ENCODE data around the gene BAG3. TPM values are rescaled to one million over a fixed set of nuclear protein-coding genes. Genes with fewer than 3 reads are reported as not detected.
A peak's percentile ranks its signal among the peaks of the same experiment; 100 is the strongest.

Gene BAG3
- total and polyA plus RNA-seq, 9 of the 15 experiments (the other 6 are each of a cell fraction or from before 2014, with no cell fraction given) = 2.6 to 27.4 (median 7.2) TPM

DNA sequence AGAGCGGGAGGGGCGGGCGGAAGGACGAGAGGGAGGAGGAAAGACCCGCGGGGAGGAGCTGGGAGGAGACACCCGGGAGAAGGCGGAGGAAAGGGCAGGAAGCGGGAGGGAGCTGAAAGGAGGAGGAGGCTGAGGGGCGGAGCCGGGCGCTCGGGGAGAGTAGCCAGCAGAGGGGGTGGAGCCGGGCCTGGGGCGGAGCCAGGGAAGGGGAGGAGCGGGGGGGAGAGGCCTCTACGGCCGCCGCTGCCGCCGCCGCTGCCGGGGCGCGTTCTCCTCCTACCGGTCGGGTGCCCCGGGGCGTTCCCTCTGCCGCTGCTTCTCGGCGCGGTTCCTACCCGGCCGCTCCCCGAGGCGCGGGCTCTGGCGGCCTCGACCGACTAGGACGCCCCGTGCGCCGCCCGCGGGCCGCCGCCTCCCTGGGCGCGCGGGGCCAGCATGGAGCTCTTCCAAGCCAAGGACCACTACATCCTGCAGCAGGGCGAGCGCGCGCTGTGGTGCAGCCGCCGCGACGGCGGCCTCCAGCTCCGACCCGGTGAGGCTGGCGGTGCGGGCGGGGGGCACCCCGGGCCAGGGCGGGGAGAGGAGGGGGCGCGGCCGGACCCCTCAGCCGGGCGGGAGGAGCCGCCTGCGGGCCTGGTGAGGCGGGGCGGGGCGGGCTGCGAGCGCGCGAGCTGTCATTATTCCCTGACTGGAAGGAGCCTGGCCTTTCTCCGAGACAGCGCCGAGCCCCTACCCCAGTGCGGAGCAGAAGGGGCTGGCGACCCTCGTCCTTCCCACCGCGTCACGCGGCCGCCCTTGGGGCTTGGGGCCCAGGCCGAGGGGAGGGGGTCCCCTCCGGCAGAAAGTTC lies 74.9 kb downstream of the BAG3 start, which contains the start of gene INPP5F (continued):
- TF ChIP-seq, protein P1, sequence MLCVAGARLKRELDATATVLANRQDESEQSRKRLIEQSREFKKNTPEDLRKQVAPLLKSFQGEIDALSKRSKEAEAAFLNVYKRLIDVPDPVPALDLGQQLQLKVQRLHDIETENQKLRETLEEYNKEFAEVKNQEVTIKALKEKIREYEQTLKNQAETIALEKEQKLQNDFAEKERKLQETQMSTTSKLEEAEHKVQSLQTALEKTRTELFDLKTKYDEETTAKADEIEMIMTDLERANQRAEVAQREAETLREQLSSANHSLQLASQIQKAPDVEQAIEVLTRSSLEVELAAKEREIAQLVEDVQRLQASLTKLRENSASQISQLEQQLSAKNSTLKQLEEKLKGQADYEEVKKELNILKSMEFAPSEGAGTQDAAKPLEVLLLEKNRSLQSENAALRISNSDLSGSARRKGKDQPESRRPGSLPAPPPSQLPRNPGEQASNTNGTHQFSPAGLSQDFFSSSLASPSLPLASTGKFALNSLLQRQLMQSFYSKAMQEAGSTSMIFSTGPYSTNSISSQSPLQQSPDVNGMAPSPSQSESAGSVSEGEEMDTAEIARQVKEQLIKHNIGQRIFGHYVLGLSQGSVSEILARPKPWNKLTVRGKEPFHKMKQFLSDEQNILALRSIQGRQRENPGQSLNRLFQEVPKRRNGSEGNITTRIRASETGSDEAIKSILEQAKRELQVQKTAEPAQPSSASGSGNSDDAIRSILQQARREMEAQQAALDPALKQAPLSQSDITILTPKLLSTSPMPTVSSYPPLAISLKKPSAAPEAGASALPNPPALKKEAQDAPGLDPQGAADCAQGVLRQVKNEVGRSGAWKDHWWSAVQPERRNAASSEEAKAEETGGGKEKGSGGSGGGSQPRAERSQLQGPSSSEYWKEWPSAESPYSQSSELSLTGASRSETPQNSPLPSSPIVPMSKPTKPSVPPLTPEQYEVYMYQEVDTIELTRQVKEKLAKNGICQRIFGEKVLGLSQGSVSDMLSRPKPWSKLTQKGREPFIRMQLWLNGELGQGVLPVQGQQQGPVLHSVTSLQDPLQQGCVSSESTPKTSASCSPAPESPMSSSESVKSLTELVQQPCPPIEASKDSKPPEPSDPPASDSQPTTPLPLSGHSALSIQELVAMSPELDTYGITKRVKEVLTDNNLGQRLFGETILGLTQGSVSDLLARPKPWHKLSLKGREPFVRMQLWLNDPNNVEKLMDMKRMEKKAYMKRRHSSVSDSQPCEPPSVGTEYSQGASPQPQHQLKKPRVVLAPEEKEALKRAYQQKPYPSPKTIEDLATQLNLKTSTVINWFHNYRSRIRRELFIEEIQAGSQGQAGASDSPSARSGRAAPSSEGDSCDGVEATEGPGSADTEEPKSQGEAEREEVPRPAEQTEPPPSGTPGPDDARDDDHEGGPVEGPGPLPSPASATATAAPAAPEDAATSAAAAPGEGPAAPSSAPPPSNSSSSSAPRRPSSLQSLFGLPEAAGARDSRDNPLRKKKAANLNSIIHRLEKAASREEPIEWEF (CRISPR knock-in tag; IDR thresholded peaks at IDR 0.05) = no peak
- TF ChIP-seq HNRNPH1 (optimal IDR thresholded peaks at IDR 0.05; ENCODE audit: low read depth, low read length) (no peak), NFE2 (IDR thresholded peaks at IDR 0.05; ENCODE audit: low read depth) (no peak), ELF4 (CRISPR knock-in tag; IDR thresholded peaks at IDR 0.05) (no peak), ZFP30 (CRISPR knock-in tag; IDR thresholded peaks at IDR 0.05; ENCODE audit: borderline replicate concordance) (no peak), CCNT2 (IDR thresholded peaks at IDR 0.05; ENCODE audit: borderline replicate concordance, extremely low read depth, insufficient read length, low read depth, low read length) (peak; percentile 84), ZNF408 (CRISPR knock-in tag; IDR thresholded peaks at IDR 0.05; ENCODE audit: low read depth) (no peak), ILF3 (IDR thresholded peaks at IDR 0.05; ENCODE audit: borderline replicate concordance) (no peak), BACH1 (tag; IDR thresholded peaks at IDR 0.05) (no peak), HDGF (IDR thresholded peaks at IDR 0.05) (0 out of 2 replicates have a peak, but pooled peaks have one; percentile 48)
- TF ChIP-seq, protein P2, sequence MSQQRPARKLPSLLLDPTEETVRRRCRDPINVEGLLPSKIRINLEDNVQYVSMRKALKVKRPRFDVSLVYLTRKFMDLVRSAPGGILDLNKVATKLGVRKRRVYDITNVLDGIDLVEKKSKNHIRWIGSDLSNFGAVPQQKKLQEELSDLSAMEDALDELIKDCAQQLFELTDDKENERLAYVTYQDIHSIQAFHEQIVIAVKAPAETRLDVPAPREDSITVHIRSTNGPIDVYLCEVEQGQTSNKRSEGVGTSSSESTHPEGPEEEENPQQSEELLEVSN (IDR thresholded peaks at IDR 0.05; ENCODE audit: borderline replicate concordance in 1 of 2, extremely low read depth in 1 of 2, insufficient read depth in 1 of 2, insufficient read length in 1 of 2, low read depth in 1 of 2, low read length in 1 of 2, poor library complexity in 1 of 2, severe bottlenecking in 1 of 2) = peak in 1 of 2 experiments; percentile 65
- TF ChIP-seq, protein P3, sequence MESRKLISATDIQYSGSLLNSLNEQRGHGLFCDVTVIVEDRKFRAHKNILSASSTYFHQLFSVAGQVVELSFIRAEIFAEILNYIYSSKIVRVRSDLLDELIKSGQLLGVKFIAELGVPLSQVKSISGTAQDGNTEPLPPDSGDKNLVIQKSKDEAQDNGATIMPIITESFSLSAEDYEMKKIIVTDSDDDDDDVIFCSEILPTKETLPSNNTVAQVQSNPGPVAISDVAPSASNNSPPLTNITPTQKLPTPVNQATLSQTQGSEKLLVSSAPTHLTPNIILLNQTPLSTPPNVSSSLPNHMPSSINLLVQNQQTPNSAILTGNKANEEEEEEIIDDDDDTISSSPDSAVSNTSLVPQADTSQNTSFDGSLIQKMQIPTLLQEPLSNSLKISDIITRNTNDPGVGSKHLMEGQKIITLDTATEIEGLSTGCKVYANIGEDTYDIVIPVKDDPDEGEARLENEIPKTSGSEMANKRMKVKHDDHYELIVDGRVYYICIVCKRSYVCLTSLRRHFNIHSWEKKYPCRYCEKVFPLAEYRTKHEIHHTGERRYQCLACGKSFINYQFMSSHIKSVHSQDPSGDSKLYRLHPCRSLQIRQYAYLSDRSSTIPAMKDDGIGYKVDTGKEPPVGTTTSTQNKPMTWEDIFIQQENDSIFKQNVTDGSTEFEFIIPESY (CRISPR knock-in tag; IDR thresholded peaks at IDR 0.05) = no peak
- TF ChIP-seq, protein P4, sequence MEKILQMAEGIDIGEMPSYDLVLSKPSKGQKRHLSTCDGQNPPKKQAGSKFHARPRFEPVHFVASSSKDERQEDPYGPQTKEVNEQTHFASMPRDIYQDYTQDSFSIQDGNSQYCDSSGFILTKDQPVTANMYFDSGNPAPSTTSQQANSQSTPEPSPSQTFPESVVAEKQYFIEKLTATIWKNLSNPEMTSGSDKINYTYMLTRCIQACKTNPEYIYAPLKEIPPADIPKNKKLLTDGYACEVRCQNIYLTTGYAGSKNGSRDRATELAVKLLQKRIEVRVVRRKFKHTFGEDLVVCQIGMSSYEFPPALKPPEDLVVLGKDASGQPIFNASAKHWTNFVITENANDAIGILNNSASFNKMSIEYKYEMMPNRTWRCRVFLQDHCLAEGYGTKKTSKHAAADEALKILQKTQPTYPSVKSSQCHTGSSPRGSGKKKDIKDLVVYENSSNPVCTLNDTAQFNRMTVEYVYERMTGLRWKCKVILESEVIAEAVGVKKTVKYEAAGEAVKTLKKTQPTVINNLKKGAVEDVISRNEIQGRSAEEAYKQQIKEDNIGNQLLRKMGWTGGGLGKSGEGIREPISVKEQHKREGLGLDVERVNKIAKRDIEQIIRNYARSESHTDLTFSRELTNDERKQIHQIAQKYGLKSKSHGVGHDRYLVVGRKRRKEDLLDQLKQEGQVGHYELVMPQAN (IDR thresholded peaks at IDR 0.05; ENCODE audit: borderline replicate concordance) = no peak
- TF ChIP-seq, protein P5, sequence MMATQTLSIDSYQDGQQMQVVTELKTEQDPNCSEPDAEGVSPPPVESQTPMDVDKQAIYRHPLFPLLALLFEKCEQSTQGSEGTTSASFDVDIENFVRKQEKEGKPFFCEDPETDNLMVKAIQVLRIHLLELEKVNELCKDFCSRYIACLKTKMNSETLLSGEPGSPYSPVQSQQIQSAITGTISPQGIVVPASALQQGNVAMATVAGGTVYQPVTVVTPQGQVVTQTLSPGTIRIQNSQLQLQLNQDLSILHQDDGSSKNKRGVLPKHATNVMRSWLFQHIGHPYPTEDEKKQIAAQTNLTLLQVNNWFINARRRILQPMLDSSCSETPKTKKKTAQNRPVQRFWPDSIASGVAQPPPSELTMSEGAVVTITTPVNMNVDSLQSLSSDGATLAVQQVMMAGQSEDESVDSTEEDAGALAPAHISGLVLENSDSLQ (IDR thresholded peaks at IDR 0.05) = peak; percentile 14; the same call in 1 of the 2 replicates
